Coronary artery (tissue), 2 donors: ENCODE measurements around the gene GNA14.
"Not testable (repeated sequence)": the region's sequence is repeated elsewhere in the genome, so short reads cannot be mapped to it uniquely, and the experiment has no call there.

ENCODE experiments used
- DNase-seq: peaks from one replicate; pipeline ENCODE4 v3.0.0-alpha.2; 2017; ENCODE audit warnings: low spot score
- H3K27ac ChIP-seq, 2 donors: fragments of 200-600 bp; sonication (generic); one replicate each; pipeline ENCODE4 v1.5.1; 2016 to 2019
- H3K4me3 ChIP-seq: fragments of 200-600 bp; sonication (generic); 2 replicates; pipeline ENCODE4 v1.5.1; 2016; ENCODE audit warnings: mild to moderate bottlenecking, moderate library complexity
- CTCF ChIP-seq: fragments of 200-600 bp; sonication (generic); IDR thresholded peaks from one replicate; pipeline ENCODE4 v1.5.1; 2019; ENCODE audit warnings: antibody characterized with exemption

GNA14 gene

GRCh38 chr9:77588271-77588937 is 59.7 kb downstream of the GNA14 start:
- H3K27ac ChIP-seq = peak overlapping the region in 1 of 2 donors; percentile 43

GRCh38 chr9:77587851-77588250 is 60.3 kb downstream of the GNA14 start:
- Histone ChIP-seq H3K4me3 (no peak overlapping the region), H3K27ac (peak overlapping the region in 1 of 2 donors; percentile 43)
- DNase-seq = no peak
- no peak for TF ChIP-seq CTCF

More at GRCh38 chr9:77588271-77588937, 59.7 kb downstream of the GNA14 start:
- no peak overlapping the region for H3K4me3 ChIP-seq
- TF ChIP-seq CTCF = no peak
- no peak for DNase-seq

GRCh38 chr9:77587042-77587441 is 61.1 kb downstream of the GNA14 start:
- DNase-seq = no peak
- no peak for TF ChIP-seq CTCF
- no peak overlapping the region for H3K27ac ChIP-seq
- H3K4me3 ChIP-seq = no peak overlapping the region

- DNase-seq = no peak
- no peak for TF ChIP-seq CTCF
- H3K4me3 ChIP-seq = no peak overlapping the region
- no peak overlapping the region for H3K27ac ChIP-seq
Observed at GRCh38 chr9:77586591-77586990, 61.5 kb downstream of the GNA14 start.

GRCh38 chr9:77585335-77585786 is 62.8 kb downstream of the GNA14 start:
- no peak for TF ChIP-seq CTCF
- Histone ChIP-seq H3K27ac (no peak overlapping the region), H3K4me3 (no peak overlapping the region)
- no peak for DNase-seq

- not testable (repeated sequence) for DNase-seq, H3K4me3 ChIP-seq, H3K27ac ChIP-seq
Observed at GRCh38 chr9:77584927-77585326, 63.2 kb downstream of the GNA14 start.

GRCh38 chr9:77582961-77583576 is 65.1 kb downstream of the GNA14 start:
- no peak overlapping the region for H3K27ac ChIP-seq
- no peak for TF ChIP-seq CTCF
- no peak for DNase-seq
- no peak overlapping the region for H3K4me3 ChIP-seq
